Smooth muscle cell (in vitro differentiated cells): ENCODE data around the gene PTGES2. TPM values are rescaled to one million over a fixed set of nuclear protein-coding genes. Genes with fewer than 3 reads are reported as not detected.
"Not testable (repeated sequence)": the region's sequence is repeated elsewhere in the genome, so short reads cannot be mapped to it uniquely, and the experiment has no call there.

Source experiments
- DNase-seq: peaks from one replicate; lab custom pipeline; 2025; ENCODE audit not compliant: unreplicated experiment; lab: John Stamatoyannopoulos, UW
- H2AFZ ChIP-seq: fragments of 200-600 bp; sonication (generic); 2 replicates; pipeline ENCODE4 v1.6.0; 2016; ENCODE audit warnings: antibody characterized with exemption, low read depth, mild to moderate bottlenecking
- H3F3A ChIP-seq: fragments of 200-600 bp; sonication (generic); 2 replicates; pipeline ENCODE4 v1.6.0; 2017; ENCODE audit warnings: antibody characterized with exemption, low read depth
- H3K27ac ChIP-seq: fragments of 200-600 bp; sonication (generic); 2 replicates; pipeline ENCODE4 v1.5.1; 2016; ENCODE audit warnings: low read depth, mild to moderate bottlenecking
- H3K27me3 ChIP-seq: fragments of 200-600 bp; sonication (generic); 2 replicates; pipeline ENCODE4 v1.6.1; 2016; ENCODE audit warnings: low read depth, mild to moderate bottlenecking
- H3K36me3 ChIP-seq: fragments of 200-600 bp; sonication (generic); 2 replicates; pipeline ENCODE4 v1.5.1; 2016; ENCODE audit warnings: low read depth
- H3K4me1 ChIP-seq: fragments of 200-600 bp; sonication (generic); 2 replicates; pipeline ENCODE4 v1.5.1; 2016; ENCODE audit warnings: low read depth
- H3K4me2 ChIP-seq: fragments of 200-600 bp; sonication (generic); 2 replicates; pipeline ENCODE4 v1.6.0; 2016; ENCODE audit warnings: mild to moderate bottlenecking
- H3K4me3 ChIP-seq: fragments of 200-600 bp; sonication (generic); 2 replicates; pipeline ENCODE4 v1.5.1; 2016; ENCODE audit warnings: mild to moderate bottlenecking
- H3K79me2 ChIP-seq: fragments of 200-600 bp; sonication (generic); 2 replicates; pipeline ENCODE4 v1.6.0; 2016; ENCODE audit warnings: low read depth, mild to moderate bottlenecking
- H3K9ac ChIP-seq: fragments of 200-600 bp; sonication (generic); 2 replicates; pipeline ENCODE4 v1.6.0; 2016; ENCODE audit warnings: low read depth
- H3K9me3 ChIP-seq: fragments of 200-600 bp; sonication (generic); replicated peaks from 2 replicates; pipeline ENCODE4 v1.5.1; 2016; ENCODE audit warnings: low read depth
- H4K20me1 ChIP-seq: fragments of 200-600 bp; sonication (generic); 2 replicates; pipeline ENCODE4 v1.6.0; 2016; ENCODE audit warnings: low read depth
- WGBS: methylation state at CpG from one replicate; pipeline ENCODE4 v1.1.7; 2016; ENCODE audit warnings: low lambda C conversion rate; 5-methylcytosine and 5-hydroxymethylcytosine counted together
- polyA plus RNA-seq: library from polyadenylated mRNA; unstranded; fragments of >200 nt; fragmentation: Nextera tagmentation; extraction: Ambion mirVana; gene quantifications from 2 replicates; pipeline ENCODE4 v1.2.1, GENCODE V29; 2016
- total RNA-seq: library from RNA; depleted of rRNA; stranded (reverse); fragments of >200 nt; gene quantifications from 2 replicates; pipeline ENCODE4 v1.2.3, GENCODE V29; 2014
- TF ChIP-seq, protein P1 (sequence below): fragments of 200-600 bp; sonication (generic); IDR thresholded peaks from 2 replicates; pipeline ENCODE4 v1.5.1; 2017; ENCODE audit warnings: borderline replicate concordance, mild to moderate bottlenecking, antibody characterized with exemption; ENCODE audit not compliant: insufficient read depth, poor library complexity, severe bottlenecking

PTGES2 gene
- total and polyA plus RNA-seq, 2 experiments from 2014 or later: 31.5 to 78.6 TPM

DNA sequence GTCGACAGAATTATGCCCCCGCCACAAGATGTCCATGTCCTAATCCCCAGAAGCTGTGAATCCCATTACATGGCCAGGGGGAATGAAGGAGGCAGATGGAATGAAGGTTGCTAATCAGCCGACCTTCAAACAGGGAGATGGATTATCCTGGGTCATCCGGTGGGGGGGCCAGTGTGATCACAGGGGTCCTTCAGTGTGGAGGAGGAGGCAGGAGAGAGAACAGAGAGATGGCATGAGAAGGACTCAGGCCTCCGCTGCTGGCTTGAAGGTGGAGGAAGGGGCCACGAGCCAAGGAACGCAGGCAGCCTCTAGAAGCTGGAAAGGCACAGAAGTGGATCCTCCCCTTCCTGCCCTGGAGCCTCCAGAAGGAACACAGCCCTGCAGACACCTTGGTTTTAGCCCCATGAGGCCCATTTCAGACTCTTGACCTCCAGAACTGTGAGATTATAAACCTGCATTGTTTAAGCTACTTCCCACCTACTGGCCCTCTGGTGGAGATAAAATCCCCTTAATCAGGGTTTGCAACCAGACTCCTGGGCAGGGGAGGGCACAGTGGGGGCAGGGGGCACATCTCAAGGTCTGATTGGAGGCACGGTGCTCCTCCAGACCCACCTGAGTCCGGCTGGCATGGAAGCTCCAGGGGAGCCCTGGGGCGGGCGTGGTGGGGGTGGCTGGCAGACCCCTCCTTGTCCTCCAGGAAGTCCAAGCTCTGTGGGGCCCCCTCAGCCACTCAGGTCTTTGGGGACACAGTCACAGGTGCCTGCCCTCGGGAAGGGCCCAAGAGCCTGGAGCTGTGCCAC, 13.8 kb downstream of the PTGES2 start:
- Histone ChIP-seq H2AFZ (no peak overlapping the region), H3K9ac (no peak overlapping the region), H3K4me1 (no peaks in the 10 kb centered on the region), H4K20me1 (no peaks in the 10 kb centered on the region), H3F3A (no peaks in the 10 kb centered on the region), H3K27me3 (no peaks in the 10 kb centered on the region), H3K36me3 (no peaks in the 10 kb centered on the region), H3K9me3 (no peaks in the 10 kb centered on the region), H3K27ac (no peak overlapping the region), H3K4me2 (no peak overlapping the region), H3K4me3 (no peak overlapping the region), H3K79me2 (no peaks in the 10 kb centered on the region)
- TF ChIP-seq, protein P1, sequence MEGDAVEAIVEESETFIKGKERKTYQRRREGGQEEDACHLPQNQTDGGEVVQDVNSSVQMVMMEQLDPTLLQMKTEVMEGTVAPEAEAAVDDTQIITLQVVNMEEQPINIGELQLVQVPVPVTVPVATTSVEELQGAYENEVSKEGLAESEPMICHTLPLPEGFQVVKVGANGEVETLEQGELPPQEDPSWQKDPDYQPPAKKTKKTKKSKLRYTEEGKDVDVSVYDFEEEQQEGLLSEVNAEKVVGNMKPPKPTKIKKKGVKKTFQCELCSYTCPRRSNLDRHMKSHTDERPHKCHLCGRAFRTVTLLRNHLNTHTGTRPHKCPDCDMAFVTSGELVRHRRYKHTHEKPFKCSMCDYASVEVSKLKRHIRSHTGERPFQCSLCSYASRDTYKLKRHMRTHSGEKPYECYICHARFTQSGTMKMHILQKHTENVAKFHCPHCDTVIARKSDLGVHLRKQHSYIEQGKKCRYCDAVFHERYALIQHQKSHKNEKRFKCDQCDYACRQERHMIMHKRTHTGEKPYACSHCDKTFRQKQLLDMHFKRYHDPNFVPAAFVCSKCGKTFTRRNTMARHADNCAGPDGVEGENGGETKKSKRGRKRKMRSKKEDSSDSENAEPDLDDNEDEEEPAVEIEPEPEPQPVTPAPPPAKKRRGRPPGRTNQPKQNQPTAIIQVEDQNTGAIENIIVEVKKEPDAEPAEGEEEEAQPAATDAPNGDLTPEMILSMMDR: no peak
- WGBS: 98% methylated on average over 10 of the region's 12 CpGs
- no peak for DNase-seq

DNA sequence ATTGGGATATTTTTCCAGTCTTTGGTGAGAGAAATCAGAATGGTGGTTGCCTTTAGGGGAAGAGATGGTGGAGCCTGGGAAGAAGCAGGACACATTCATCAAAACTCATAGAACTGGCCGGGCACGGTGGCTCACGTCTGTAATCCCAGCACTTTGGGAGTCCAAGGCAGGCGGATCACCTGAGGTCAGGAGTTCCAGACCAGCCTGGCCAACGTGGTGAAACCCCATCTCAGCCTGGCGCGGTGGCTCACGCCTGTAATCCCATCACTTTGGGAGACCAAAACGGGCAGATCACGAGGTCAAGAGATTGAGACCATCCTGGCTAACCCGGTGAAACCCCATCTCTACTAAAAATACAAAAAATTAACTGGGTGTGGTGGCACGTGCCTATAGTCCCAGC, 15.8 kb downstream of the PTGES2 start:
- not testable (repeated sequence) for H3K9ac ChIP-seq, H3K4me3 ChIP-seq, H3K36me3 ChIP-seq, H3K9me3 ChIP-seq, H2AFZ ChIP-seq, H4K20me1 ChIP-seq, H3F3A ChIP-seq, H3K4me1 ChIP-seq, H3K4me2 ChIP-seq, H3K79me2 ChIP-seq, H3K27ac ChIP-seq, DNase-seq, H3K27me3 ChIP-seq
- 86% methylated on average over 12 of the region's 12 CpGs for WGBS

DNA sequence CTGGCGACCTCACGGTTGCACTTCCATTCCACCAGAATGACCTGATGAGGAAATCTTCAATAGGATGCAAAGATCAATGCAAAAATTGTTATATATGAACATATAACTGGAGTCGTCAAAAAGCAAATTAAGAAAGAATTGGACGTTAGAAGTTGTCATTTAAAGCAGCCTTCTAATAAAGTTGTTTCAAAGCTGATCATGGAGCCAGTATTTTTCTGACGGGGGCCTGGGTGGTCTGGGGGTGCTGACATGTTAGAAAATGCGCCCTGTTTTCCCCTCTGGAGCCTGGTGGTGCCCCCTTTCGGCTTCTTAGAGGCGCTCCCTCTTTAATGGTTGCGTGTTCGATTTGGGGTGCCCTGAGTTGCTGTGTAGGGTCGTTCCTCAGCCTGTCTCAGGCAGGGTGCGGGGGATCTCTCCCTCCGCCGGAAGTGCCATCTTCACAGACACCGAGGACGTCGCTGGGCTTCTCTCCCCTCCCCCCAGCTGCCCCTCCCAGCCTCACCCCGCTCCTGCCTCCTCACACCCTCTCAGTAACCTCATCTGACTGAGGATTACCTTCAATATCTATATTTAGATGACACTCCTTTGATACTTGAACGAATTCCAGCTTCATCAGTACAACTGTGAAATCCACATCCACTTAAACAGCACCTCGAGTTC, 18.3 kb downstream of the PTGES2 start:
- Histone ChIP-seq H3K4me3 (no peak overlapping the region), H3K4me2 (no peak overlapping the region), H3K27me3 (no peaks in the 10 kb centered on the region), H3K36me3 (no peaks in the 10 kb centered on the region), H4K20me1 (no peaks in the 10 kb centered on the region), H3K4me1 (no peaks in the 10 kb centered on the region), H3K27ac (no peak overlapping the region), H3K79me2 (no peaks in the 10 kb centered on the region), H3K9ac (no peak overlapping the region), H3K9me3 (no peaks in the 10 kb centered on the region), H3F3A (no peaks in the 10 kb centered on the region), H2AFZ (no peak overlapping the region)
- no peak for DNase-seq
- TF ChIP-seq, protein P1: no peak
- WGBS: 82% methylated on average over 15 of the region's 20 CpGs

DNA sequence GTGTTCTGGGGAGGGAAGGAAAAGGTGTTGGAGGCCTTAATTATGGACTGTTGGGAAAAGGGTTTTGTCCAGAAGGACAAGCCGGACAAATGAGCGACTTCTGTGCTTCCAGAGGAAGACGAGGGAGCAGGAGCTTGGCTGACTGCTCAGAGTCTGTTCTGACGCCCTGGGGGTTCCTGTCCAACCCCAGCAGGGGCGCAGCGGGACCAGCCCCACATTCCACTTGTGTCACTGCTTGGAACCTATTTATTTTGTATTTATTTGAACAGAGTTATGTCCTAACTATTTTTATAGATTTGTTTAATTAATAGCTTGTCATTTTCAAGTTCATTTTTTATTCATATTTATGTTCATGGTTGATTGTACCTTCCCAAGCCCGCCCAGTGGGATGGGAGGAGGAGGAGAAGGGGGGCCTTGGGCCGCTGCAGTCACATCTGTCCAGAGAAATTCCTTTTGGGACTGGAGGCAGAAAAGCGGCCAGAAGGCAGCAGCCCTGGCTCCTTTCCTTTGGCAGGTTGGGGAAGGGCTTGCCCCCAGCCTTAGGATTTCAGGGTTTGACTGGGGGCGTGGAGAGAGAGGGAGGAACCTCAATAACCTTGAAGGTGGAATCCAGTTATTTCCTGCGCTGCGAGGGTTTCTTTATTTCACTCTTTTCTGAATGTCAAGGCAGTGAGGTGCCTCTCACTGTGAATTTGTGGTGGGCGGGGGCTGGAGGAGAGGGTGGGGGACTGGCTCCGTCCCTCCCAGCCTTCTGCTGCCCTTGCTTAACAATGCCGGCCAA, 19.1 kb downstream of the PTGES2 start:
- Histone ChIP-seq H3K36me3 (no peaks in the 10 kb centered on the region), H4K20me1 (no peaks in the 10 kb centered on the region), H3K4me3 (no peak overlapping the region), H3K4me1 (no peaks in the 10 kb centered on the region), H3K9ac (no peak overlapping the region), H3K9me3 (no peaks in the 10 kb centered on the region), H3K79me2 (no peaks in the 10 kb centered on the region), H3K27ac (no peak overlapping the region), H3K4me2 (no peak overlapping the region), H3K27me3 (no peaks in the 10 kb centered on the region), H3F3A (no peaks in the 10 kb centered on the region), H2AFZ (no peak overlapping the region)
- DNase-seq: no peak
- TF ChIP-seq, protein P1: no peak
- WGBS: 94% methylated on average over 15 of the region's 15 CpGs
